ENCODE measurements around the gene OR2S2.
"Not testable (repeated sequence)": the region's sequence is repeated elsewhere in the genome, so short reads cannot be mapped to it uniquely, and the experiment has no call there.

Gene OR2S2

GRCh38 chr9:35960039-35960655 lies 2.2 kb upstream of the OR2S2 start:
- DNase-seq: no peak

DNA sequence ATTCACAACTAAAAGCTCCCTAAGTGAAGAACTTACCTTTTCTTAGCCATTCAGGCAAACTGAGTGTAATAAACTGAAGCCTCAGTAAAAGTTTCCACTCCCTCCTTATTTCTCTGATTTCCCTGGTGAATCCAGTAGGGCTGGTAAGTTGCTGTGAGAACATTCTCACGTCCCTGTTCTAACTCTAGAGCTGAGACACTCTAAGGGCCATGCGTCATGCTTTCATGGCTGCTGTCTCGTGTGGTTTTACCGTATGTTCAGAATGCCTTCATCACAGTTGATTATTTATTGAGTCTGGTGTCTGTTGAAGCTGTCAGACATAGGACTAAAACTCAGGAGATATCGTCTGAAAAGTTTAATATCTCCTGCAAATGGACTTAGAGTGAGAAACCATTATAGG lies 1.3 kb downstream of the OR2S2 start:
- DNase-seq: no peak

DNA sequence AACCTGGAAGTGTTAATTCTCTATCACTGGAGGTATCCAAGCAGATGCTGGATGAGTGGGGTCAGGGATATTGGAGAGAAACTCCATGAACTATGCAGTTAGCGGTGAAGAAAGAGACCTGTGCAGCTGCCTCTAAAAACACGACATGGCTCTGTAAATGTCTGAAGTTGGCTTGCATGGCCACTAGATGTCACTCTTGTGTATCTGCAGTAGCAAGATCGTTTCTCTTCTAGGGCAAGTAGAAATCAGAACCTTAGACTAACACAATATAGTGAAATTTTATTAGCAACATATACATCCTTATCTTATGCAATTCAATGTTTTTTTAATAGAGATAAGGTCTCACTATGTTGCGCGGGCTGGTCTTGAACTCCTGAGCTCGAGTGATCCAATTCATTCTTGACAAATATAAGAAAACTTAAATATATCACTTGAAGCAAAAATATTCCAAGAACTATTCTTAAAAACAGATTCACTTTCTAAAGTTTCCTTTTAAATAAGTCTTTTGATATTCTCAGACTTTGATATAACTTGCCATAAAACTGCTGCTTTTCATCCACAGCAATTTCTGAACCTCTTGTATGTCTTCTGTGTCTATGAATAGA lies 2.9 kb downstream of the OR2S2 start:
- DNase-seq: no peak

- no peak for DNase-seq
These were observed 5.3 kb downstream of the OR2S2 start for GRCh38 chr9:35952526-35953191.

DNA sequence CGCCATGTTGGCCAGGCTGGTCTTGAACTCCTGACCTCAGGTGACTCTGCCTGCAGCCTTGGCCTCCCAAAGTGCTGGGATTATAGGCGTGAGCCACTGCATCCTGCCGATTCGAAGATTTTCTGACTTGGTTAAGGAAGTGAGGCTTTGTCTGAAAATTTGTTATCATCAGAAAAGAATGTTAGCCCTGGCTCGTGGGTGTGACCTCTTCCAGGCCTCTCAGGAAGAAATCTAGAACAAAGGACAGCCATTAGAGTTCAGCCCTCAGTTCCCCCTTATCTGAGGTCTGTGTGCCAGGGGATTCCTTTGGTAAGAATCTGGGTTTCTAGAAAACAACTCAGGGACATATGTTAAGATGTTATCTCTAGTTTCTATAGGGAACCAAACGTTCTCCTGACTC lies 6.2 kb downstream of the OR2S2 start:
- DNase-seq: no peak

DNA sequence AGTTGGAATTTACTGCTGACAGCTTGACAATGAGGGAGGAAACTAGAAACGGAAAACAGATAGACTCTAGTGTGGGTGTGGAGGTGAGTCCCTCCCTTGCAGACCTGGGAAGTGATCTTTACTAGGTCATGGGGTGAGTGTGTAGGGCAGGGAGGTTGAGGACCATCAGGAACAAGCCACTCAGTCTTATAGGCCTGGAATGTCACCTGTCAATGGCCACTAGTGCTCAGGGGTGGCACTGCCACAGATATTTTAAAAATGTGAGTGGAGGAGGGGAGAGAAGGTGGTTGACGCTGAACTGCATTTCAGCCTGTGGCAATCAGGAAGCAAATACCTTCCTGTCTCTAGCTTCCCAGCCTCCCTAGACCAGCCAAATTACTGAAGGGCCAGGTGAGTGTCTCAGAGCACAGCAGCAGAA lies 9.0 kb downstream of the OR2S2 start:
- no peak for DNase-seq

DNA sequence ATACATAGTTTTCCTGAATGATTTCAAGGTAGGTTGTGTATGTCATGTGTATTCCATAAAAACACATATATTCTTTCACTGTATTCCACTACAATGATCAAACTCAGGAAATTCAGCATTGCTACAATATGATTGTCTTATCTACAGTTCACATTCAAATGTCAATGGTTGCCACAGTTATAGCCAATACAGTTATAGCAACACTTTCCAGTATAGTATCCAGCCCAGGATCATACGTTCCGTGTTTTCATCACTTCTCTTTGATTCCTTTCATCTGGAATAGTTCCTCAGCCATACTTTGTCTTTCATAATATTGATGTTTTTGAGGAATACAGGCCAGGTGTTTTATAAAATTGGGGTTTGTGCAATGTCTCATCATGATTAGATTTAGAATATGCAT lies 9.5 kb downstream of the OR2S2 start:
- no peak for DNase-seq

DNA sequence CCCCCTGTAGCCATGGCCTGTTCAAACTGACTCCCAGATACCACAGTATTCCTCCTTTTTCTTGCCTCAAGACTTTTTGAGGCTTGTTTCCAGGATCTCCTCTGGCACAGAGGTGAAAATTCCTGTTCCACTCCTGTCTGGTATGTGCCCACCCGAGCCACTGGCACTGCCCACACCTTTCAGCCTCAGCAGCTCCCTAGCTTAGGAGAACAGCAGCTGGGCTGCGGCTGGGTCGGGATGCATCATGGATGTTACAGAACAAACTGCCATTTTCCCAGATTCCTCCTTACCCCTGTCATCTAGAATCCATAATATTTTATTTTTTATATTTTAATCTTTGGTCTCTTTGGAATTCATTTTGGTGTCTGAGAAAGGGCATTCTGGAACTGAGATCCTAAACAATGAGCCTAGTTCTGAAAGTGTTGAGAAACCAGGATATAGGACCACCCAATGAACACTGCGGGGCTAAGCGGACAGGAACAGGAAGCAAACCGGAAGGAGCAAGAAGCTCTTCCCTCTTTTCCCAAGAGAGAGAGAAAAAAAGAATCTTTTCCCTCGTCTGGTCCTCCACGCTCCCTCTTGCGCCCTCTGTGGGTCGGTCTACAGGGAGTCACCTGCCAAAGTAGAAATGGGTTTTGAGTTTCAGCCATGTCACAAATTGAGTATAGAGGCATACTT lies 12.5 kb downstream of the OR2S2 start:
- DNase-seq: no peak

- no peak for DNase-seq
These were observed 13.1 kb downstream of the OR2S2 start for GRCh38 chr9:35944841-35945240.

DNA sequence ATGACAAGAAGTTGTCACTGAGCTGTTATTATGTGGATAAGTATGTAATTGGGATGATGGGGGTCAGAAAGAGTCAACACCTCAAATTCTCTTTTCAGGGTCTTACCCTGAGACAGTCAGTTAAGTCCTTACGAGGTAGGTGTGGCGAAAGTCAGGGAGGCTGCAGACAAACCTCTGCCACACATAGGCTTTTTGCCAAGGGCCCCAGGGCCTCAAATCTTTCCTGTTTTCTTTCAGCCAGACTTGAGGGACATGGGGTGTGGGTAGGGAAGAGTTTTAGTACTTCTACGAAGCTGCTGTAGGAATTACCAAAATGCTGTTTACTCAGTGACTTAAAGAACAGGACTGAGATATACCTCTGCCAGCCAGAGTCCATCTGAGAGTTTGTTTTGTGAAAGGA lies 13.8 kb downstream of the OR2S2 start:
- DNase-seq: no peak

- no peak for DNase-seq
These were observed 15.7 kb downstream of the OR2S2 start for GRCh38 chr9:35942286-35942685.

DNA sequence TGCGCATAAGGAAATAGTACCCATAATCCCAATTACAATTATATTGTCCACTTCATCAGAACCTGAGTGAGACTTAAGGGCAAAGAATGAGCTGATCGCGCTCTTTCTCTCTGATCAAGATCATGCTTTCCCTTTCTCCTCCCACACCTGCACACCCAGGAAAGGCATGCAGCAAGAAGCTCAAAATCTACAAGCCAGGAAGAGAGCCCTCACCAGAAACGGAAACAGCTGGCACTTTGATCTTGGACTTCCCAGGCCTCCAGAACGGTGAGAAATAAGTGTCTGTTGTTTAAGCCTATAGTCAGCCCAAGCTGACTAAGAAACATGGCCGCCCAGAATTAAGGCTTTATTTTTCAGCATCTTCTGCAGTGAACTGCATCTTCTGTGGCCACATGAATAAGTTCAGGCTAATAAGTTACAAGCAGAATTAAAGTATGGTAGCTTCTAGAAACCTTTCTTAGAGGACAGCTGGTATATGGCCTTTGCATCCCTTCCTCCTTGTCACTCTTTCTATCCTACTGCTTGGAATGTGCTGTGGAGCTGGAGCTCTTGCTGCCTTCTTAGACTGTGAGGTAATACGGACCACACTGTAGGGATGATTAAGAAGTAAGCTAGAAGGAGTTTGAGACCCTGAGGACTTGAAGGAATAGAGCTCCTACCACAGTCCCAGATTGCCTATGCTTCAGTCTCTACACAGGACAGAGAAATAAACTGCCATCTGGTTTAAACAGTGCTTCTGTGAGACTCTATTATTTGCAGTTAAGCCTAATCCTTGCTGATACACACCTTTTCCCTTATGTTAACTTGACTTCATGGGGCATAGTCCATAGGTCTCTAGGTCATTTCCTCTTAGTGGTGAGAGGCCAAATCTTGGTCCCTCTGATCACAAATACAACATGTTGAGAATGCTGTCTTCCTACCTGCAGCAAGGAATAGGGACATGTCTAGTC lies 17.2 kb downstream of the OR2S2 start:
- no peak for DNase-seq

DNA sequence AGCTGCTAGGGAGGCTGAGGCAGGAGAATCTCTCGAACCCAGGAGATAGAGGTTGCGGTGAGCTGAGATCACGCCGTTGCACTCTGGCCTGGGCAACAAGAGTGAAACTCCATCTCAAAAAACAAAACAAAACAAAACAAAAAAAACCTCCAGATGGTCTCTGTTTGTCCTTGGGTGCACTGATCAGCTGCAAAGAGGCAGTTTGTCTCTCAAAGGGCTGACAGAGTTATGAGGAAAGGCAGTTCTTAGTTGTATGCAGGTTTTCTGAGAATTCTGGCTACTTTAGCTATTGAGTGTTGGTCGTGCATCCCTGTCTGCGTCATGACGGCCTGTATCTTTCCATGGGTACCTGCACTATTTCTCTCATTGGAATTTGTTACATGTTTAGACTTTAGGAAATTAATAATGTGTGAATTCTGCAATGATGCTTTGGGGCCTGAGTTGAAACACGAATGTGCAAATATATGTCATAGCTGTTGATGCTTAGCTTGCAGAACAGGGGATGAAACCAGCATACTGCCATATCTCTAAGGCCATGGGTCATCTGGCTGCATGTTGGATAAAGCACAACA lies 18.2 kb downstream of the OR2S2 start:
- DNase-seq: no peak

DNA sequence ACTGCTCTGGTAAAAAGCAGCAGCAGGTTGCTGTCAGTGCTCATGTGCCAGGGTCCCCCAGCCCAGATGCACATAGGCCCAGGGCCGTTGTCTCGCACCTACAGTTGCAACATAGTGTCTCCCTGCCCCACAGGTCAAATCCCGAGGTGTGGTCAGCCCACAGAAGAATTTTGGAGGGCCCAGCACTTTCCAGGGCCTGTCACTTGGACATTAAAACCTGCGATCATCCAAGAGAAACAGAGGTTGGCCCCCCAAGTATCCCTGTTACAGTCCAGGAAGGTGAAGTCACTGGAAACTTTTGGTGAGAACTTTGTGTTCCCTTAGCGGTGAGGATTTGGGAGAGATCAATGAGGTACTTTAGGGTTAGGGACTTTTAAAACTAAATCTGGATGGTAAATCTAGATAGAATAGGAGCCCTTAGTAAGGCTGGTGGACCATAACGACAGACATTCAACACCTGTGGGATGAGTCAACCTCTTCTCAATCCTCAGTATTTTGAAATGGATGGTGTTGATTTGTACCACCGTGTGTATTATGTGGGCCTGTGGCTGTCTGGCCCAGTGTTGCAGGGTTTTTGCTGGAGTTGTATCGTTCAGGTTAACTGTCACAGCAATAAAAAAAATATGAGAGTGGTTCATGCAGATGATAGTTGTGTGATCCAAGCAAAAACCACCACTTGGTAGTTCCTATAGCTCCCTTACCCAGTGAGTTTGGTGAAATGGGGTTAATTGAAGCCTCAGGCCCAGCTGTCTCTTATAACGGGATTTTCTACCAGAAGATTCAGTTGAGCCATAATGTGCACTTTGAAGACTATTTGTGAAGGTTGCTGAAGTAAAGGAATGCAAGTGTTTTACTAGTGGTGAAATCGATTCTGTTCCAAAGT lies 19.2 kb downstream of the OR2S2 start:
- DNase-seq: no peak

DNA sequence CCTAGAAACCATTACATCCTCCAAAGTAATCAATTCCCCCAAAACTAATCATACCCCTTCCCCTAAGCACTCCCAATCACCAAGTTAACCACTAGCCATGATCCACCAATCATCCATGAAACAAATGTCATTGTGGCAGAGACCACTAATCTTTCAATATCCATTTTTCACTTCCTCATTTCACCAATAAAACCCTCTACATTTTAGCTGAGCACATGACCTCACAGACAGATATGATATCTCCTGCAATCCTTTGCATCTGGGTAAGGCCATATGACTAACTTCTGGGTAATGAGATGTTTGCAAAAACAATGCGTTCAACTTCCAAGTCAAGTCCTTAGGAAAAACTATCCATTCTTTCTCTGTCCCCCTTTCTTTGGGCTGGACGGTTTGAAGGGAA lies 20.7 kb downstream of the OR2S2 start:
- no peak for DNase-seq

DNA sequence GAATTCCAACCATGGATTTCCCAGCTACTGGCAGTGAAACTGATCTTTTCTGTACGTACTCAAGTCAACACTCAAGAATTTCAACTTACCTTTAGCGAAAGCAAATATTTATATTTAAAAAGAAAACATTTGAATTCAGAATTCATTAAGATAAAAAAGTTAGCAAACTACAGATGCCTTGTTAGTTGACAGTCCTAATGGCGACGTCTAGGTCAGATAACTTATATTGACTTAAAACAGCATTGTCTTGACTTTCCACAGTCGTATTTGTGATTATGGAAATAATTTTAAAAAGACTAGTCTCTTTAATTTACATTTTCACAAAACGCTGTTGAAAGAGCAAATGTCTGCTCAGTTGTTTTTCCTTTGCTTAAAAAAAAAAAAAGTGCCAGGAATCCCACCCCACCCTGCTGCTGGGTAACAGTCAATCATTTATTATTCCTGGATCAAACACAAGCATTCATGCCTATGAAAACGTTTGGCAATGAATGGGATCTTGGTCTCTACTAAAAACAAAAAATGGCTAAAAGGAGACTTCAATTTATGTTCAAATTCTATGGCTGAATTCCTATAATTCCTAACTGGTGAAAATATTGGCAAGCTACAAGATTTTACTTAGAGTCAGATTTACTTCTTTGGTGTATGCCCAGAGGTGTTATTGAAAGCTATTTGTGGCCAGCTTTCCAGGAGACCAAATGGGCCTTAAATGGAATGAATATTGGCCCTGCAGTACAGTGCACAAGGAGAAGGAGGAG lies 22.0 kb downstream of the OR2S2 start:
- DNase-seq: no peak

DNA sequence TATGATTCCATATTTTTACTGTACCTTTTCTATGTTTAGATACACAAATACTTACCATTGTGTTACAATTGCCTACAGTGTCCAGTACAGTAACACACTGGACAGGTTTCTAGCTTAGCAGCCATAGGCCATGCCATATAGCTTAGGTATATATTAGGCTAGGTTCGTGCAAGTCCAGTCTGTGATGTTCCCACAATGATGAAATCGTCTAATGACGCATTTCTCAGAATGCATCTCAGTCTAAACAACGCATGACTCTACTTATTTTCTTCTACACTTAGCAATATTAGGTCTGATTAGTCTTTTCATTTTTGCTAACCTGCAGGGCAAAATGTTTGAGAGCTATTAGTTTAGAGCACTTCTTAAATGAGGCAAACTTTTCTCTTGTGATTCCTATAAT lies 22.7 kb downstream of the OR2S2 start:
- no peak for DNase-seq

- not testable (repeated sequence) for DNase-seq
These were observed 23.9 kb downstream of the OR2S2 start for GRCh38 chr9:35934069-35934468.

GRCh38 chr9:35933550-35934067 lies 24.3 kb downstream of the OR2S2 start:
- no peak for DNase-seq

DNA sequence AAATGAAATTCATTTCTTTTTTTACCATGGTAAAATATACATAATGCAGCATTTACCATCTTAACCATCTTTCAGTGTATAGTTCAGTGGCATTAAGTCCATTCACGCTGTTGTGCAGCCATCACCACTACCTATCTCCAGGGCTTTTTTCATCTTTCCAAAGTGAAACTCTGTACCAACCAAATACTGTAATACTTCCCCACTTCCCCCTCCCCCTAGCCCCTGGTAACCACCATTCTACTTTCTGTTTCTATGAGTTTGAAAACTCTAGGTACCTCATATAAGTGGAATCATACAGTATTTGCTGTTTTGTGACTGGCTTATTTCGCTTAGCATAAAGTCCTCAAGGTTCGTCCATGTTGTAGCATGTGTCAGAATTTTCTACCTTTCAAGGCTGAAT lies 25.2 kb downstream of the OR2S2 start:
- no peak for DNase-seq

Data from cortex of kidney (tissue), 1 donor.